Nephron (organoid): ENCODE measurements around the gene SIX3.
A peak's percentile ranks its signal among the peaks of the same experiment; 100 is the strongest.

Source experiments
- H3K27ac Mint-ChIP-seq, 3 experiments: 2 replicates each; pipeline ENCODE4 v1.8.0; 2020; ENCODE audit warnings: mixed read lengths in 3 of 3, mild to moderate bottlenecking in 2 of 3, moderate library complexity in 1 of 3
- H3K27me3 Mint-ChIP-seq: 2 replicates; pipeline ENCODE4 v1.8.0; 2021; ENCODE audit warnings: low read depth, mild to moderate bottlenecking, moderate library complexity, mixed read lengths
- H3K36me3 Mint-ChIP-seq: 2 replicates; pipeline ENCODE4 v1.8.0; 2020; ENCODE audit warnings: low read depth, mixed read lengths
- H3K4me1 Mint-ChIP-seq: 2 replicates; pipeline ENCODE4 v1.8.0; 2020; ENCODE audit warnings: mixed read lengths
- H3K4me3 Mint-ChIP-seq, 3 experiments: 2 replicates each; pipeline ENCODE4 v1.8.0; 2020; ENCODE audit warnings: mild to moderate bottlenecking in 3 of 3, mixed read lengths in 3 of 3, moderate library complexity in 2 of 3
- H3K9me3 Mint-ChIP-seq: 2 replicates; pipeline ENCODE4 v1.8.0; 2020; ENCODE audit warnings: mixed read lengths
- TF ChIP-seq, protein P1 (sequence below), 3 experiments: fragments of 200-600 bp; sonication (generic); IDR thresholded peaks; one replicate each; pipeline ENCODE4 v1.5.0; 2021; ENCODE audit warnings: antibody characterized with exemption in 3 of 3; ENCODE audit not compliant: unreplicated experiment in 3 of 3

The SIX3 gene

GRCh38 chr2:44980751-44981713 is 39.5 kb downstream of the SIX3 start:
- H3K27ac Mint-ChIP-seq = no peak overlapping the region
- TF ChIP-seq, protein P1, sequence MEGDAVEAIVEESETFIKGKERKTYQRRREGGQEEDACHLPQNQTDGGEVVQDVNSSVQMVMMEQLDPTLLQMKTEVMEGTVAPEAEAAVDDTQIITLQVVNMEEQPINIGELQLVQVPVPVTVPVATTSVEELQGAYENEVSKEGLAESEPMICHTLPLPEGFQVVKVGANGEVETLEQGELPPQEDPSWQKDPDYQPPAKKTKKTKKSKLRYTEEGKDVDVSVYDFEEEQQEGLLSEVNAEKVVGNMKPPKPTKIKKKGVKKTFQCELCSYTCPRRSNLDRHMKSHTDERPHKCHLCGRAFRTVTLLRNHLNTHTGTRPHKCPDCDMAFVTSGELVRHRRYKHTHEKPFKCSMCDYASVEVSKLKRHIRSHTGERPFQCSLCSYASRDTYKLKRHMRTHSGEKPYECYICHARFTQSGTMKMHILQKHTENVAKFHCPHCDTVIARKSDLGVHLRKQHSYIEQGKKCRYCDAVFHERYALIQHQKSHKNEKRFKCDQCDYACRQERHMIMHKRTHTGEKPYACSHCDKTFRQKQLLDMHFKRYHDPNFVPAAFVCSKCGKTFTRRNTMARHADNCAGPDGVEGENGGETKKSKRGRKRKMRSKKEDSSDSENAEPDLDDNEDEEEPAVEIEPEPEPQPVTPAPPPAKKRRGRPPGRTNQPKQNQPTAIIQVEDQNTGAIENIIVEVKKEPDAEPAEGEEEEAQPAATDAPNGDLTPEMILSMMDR (IDR thresholded peaks at IDR 0.05; ENCODE audit: unreplicated experiment in 3 of 3) = no peak
- H3K4me3 Mint-ChIP-seq = no peak overlapping the region
- H3K27me3 Mint-ChIP-seq = peaks cover 26% of the 10 kb centered on the region
- no peaks in the 10 kb centered on the region for H3K4me1 Mint-ChIP-seq
- no peaks in the 10 kb centered on the region for H3K9me3 Mint-ChIP-seq
- H3K36me3 Mint-ChIP-seq = no peaks in the 10 kb centered on the region

DNA sequence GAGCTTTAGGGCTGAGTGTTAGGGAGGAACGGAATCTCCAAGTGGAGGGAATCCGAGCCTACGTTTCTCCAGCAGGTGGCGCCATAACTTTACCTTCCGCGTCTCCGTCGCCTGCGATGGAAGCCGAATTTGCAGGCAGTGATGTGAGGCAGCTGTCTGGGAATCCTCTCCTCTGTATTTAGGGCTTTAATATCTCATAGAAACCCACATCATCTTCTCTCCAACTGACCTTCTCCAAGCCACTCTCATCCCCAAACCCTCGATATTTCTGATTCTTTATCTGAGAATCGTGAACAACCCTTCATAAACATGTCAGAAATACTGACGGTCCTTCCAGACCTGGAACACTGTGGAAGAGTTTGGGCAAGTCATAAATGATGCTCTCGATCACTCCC is 40.2 kb downstream of the SIX3 start:
- Mint-ChIP-seq H3K27ac (no peak overlapping the region), H3K27me3 (peaks cover 25% of the 10 kb centered on the region), H3K9me3 (no peaks in the 10 kb centered on the region), H3K4me3 (no peak overlapping the region), H3K36me3 (no peaks in the 10 kb centered on the region), H3K4me1 (no peaks in the 10 kb centered on the region)
- TF ChIP-seq, protein P1 (IDR thresholded peaks at IDR 0.05; ENCODE audit: unreplicated experiment in 3 of 3) = peak; percentile 89 to 92 (median 90)

GRCh38 chr2:44983836-44984604 is 42.5 kb downstream of the SIX3 start:
- Mint-ChIP-seq H3K27ac (no peak overlapping the region), H3K36me3 (peaks cover 2% of the 10 kb centered on the region), H3K9me3 (peaks cover 16% of the 10 kb centered on the region), H3K27me3 (peaks cover 20% of the 10 kb centered on the region), H3K4me1 (no peaks in the 10 kb centered on the region), H3K4me3 (no peak overlapping the region)
- TF ChIP-seq, protein P1 (IDR thresholded peaks at IDR 0.05; ENCODE audit: unreplicated experiment in 3 of 3) = no peak

GRCh38 chr2:44989176-44989575 is 47.7 kb downstream of the SIX3 start:
- Mint-ChIP-seq H3K27me3 (peaks cover 36% of the 10 kb centered on the region), H3K4me3 (no peak overlapping the region), H3K9me3 (peaks cover 43% of the 10 kb centered on the region), H3K36me3 (peaks cover 4% of the 10 kb centered on the region), H3K27ac (no peak overlapping the region), H3K4me1 (no peaks in the 10 kb centered on the region)
- TF ChIP-seq, protein P1 (IDR thresholded peaks at IDR 0.05; ENCODE audit: unreplicated experiment in 3 of 3) = no peak

- Mint-ChIP-seq H3K9me3 (peaks cover 26% of the 10 kb centered on the region), H3K27ac (no peak overlapping the region), H3K36me3 (no peaks in the 10 kb centered on the region), H3K4me3 (no peak overlapping the region), H3K27me3 (peaks cover 75% of the 10 kb centered on the region), H3K4me1 (no peaks in the 10 kb centered on the region)
- TF ChIP-seq, protein P1 (IDR thresholded peaks at IDR 0.05; ENCODE audit: unreplicated experiment in 3 of 3) = no peak
Observed at GRCh38 chr2:44994377-44994776, 52.9 kb downstream of the SIX3 start.
